Lower lobe of right lung (tissue), 2 donors: ENCODE measurements around the gene REEP1. TPM values are rescaled to one million over a fixed set of nuclear protein-coding genes. Genes with fewer than 3 reads are reported as not detected.

Experiments
- ATAC-seq, 2 donors: fragments of 200-7000 bp; cut with Tn5 transposase; one replicate each; pipeline ENCODE4 v1.9.1; 2020 to 2022; ENCODE audit warnings: mild to moderate bottlenecking in 2 of 2, moderate library complexity in 2 of 2
- DNase-seq: peaks from one replicate; pipeline ENCODE4 v3.0.0-alpha.2; 2020
- H3K27ac ChIP-seq: fragments of 200-600 bp; one replicate; pipeline ENCODE4 v1.8.0; 2022
- H3K27me3 ChIP-seq: fragments of 200-600 bp; one replicate; pipeline ENCODE4 v1.8.0; 2022; ENCODE audit warnings: low read depth
- H3K36me3 ChIP-seq: fragments of 200-600 bp; one replicate; pipeline ENCODE4 v1.8.0; 2022; ENCODE audit warnings: mild to moderate bottlenecking
- H3K4me1 ChIP-seq: fragments of 200-600 bp; one replicate; pipeline ENCODE4 v1.8.0; 2022
- H3K4me3 ChIP-seq: fragments of 200-600 bp; one replicate; pipeline ENCODE4 v1.8.0; 2022; ENCODE audit warnings: mild to moderate bottlenecking
- H3K9me3 ChIP-seq: fragments of 200-600 bp; one replicate; pipeline ENCODE4 v1.8.0; 2022
- CTCF ChIP-seq: fragments of 200-600 bp; IDR thresholded peaks from one replicate; pipeline ENCODE4 v1.8.0; 2022; ENCODE audit warnings: antibody characterized with exemption, mild to moderate bottlenecking
- intact Hi-C: fragments of 100-400 bp; cut with DNase I; formaldehyde crosslinking; loops from one replicate; pipeline ENCODE4 v1.11.0; 2022
- total RNA-seq: library from RNA; stranded (reverse); fragmentation: NEBNext Ultra II Directional; extraction: Animal tissue kit (Norgen Biotek cat#: 25700); gene quantifications from one replicate; pipeline ENCODE4 v1.2.1, GENCODE V29; 2021
- donor health status: DM: no; HTN: yes; CAD: no; lungs with severe emphysema.

Gene REEP1
- total RNA-seq, 1 donor from 2014 or later = 6.9 TPM

- intact Hi-C loops = no loop called here
- no peak for DNase-seq
- H3K36me3 ChIP-seq = no peaks in the 10 kb centered on the region
- peaks cover 5% of the 10 kb centered on the region for H3K27me3 ChIP-seq
- no peak for TF ChIP-seq CTCF
- no peak overlapping the region for H3K4me3 ChIP-seq
- H3K4me1 ChIP-seq = no peaks in the 10 kb centered on the region
- ATAC-seq = no peak
- no peaks in the 10 kb centered on the region for H3K9me3 ChIP-seq
- H3K27ac ChIP-seq = no peak overlapping the region
Observed at GRCh38 chr2:86330001-86330400, 7.4 kb downstream of the REEP1 start.

GRCh38 chr2:86323273-86324021 is 14.0 kb downstream of the REEP1 start:
- Histone ChIP-seq H3K36me3 (no peaks in the 10 kb centered on the region), H3K27ac (no peak overlapping the region), H3K27me3 (no peaks in the 10 kb centered on the region), H3K4me3 (no peak overlapping the region), H3K9me3 (no peaks in the 10 kb centered on the region), H3K4me1 (no peaks in the 10 kb centered on the region)
- DNase-seq = no peak
- TF ChIP-seq CTCF = no peak
- no peak for ATAC-seq
- intact Hi-C loops = no loop called here

GRCh38 chr2:86319700-86320580 is 17.5 kb downstream of the REEP1 start:
- intact Hi-C loops = no loop called here
- no peaks in the 10 kb centered on the region for H3K36me3 ChIP-seq
- no peak for DNase-seq
- no peak overlapping the region for H3K4me3 ChIP-seq
- H3K4me1 ChIP-seq = no peaks in the 10 kb centered on the region
- peaks cover 4% of the 10 kb centered on the region for H3K27me3 ChIP-seq
- no peaks in the 10 kb centered on the region for H3K9me3 ChIP-seq
- no peak overlapping the region for H3K27ac ChIP-seq
- no peak for ATAC-seq
- no peak for TF ChIP-seq CTCF

- Histone ChIP-seq H3K36me3 (no peaks in the 10 kb centered on the region), H3K27ac (no peak overlapping the region), H3K4me1 (peaks cover 3% of the 10 kb centered on the region), H3K4me3 (no peak overlapping the region), H3K27me3 (peaks cover 4% of the 10 kb centered on the region), H3K9me3 (no peaks in the 10 kb centered on the region)
- no peak for DNase-seq
- ATAC-seq = no peak
- intact Hi-C loops = no loop called here
- no peak for TF ChIP-seq CTCF
Observed at GRCh38 chr2:86315084-86315483, 22.3 kb downstream of the REEP1 start.

- no peak for ATAC-seq
- Histone ChIP-seq H3K27me3 (peaks cover 4% of the 10 kb centered on the region), H3K9me3 (no peaks in the 10 kb centered on the region), H3K4me3 (no peak overlapping the region), H3K36me3 (no peaks in the 10 kb centered on the region), H3K27ac (no peak overlapping the region), H3K4me1 (peaks cover 3% of the 10 kb centered on the region)
- no peak for DNase-seq
- TF ChIP-seq CTCF = no peak
- intact Hi-C loops = no loop called here
Observed at GRCh38 chr2:86314125-86314524, 23.3 kb downstream of the REEP1 start.
